HEK293 (cell line): Measurements from ENCODE around the gene TUBB3.

ENCODE experiments used
- BCL11A ChIP-seq: fragments of 450-650 bp; formaldehyde crosslinking; IDR thresholded peaks from 2 replicates; pipeline ENCODE4 v1.5.1; 2016; ENCODE audit warnings: low read depth, missing biosample characterization, missing genetic modification characterization
- FEZF1 ChIP-seq: fragments of 450-650 bp; formaldehyde crosslinking; IDR thresholded peaks from 2 replicates; pipeline ENCODE4 v1.5.1; 2016; ENCODE audit warnings: missing biosample characterization, missing genetic modification characterization
- KLF9 ChIP-seq: fragments of 450-650 bp; formaldehyde crosslinking; IDR thresholded peaks from 2 replicates; pipeline ENCODE4 v1.5.1; 2016; ENCODE audit warnings: missing biosample characterization, missing genetic modification characterization, low read depth
- OVOL3 ChIP-seq: fragments of 450-650 bp; formaldehyde crosslinking; IDR thresholded peaks from 2 replicates; pipeline ENCODE4 v1.5.1; 2016; ENCODE audit warnings: missing biosample characterization, missing genetic modification characterization
- RBAK ChIP-seq: fragments of 450-650 bp; formaldehyde crosslinking; IDR thresholded peaks from 2 replicates; pipeline ENCODE4 v1.5.1; 2016; ENCODE audit warnings: missing biosample characterization, missing genetic modification characterization
- WT1 ChIP-seq: fragments of 450-650 bp; formaldehyde crosslinking; IDR thresholded peaks from 2 replicates; pipeline ENCODE4 v1.5.1; 2016; ENCODE audit warnings: missing biosample characterization, missing genetic modification characterization
- ZBTB17 ChIP-seq: fragments of 450-650 bp; formaldehyde crosslinking; IDR thresholded peaks from 2 replicates; pipeline ENCODE4 v1.5.1; 2016; ENCODE audit warnings: missing biosample characterization, missing genetic modification characterization
- ZFP3 ChIP-seq: fragments of 450-650 bp; formaldehyde crosslinking; IDR thresholded peaks from 2 replicates; pipeline ENCODE4 v1.5.1; 2016; ENCODE audit warnings: low read depth, missing biosample characterization, missing genetic modification characterization
- ZNF10 ChIP-seq: fragments of 450-650 bp; formaldehyde crosslinking; IDR thresholded peaks from 2 replicates; pipeline ENCODE4 v1.5.1; 2017; ENCODE audit warnings: missing biosample characterization, missing genetic modification characterization
- ZNF114 ChIP-seq: fragments of 450-650 bp; formaldehyde crosslinking; IDR thresholded peaks from 2 replicates; pipeline ENCODE4 v1.5.0; 2017; ENCODE audit warnings: missing biosample characterization, missing genetic modification characterization
- ZNF140 ChIP-seq: fragments of 450-650 bp; formaldehyde crosslinking; IDR thresholded peaks from 2 replicates; pipeline ENCODE4 v1.5.1; 2016; ENCODE audit warnings: missing biosample characterization, missing genetic modification characterization
- ZNF146 ChIP-seq: fragments of 450-650 bp; formaldehyde crosslinking; IDR thresholded peaks from 2 replicates; pipeline ENCODE4 v1.5.1; 2016; ENCODE audit warnings: missing biosample characterization, missing genetic modification characterization
- ZNF211 ChIP-seq: fragments of 450-650 bp; formaldehyde crosslinking; IDR thresholded peaks from 2 replicates; pipeline ENCODE4 v1.5.1; 2016; ENCODE audit warnings: low read depth, missing biosample characterization, missing genetic modification characterization
- ZNF223 ChIP-seq: fragments of 450-650 bp; formaldehyde crosslinking; IDR thresholded peaks from 2 replicates; pipeline ENCODE4 v1.5.1; 2016; ENCODE audit warnings: missing biosample characterization, missing genetic modification characterization
- ZNF302 ChIP-seq: fragments of 450-650 bp; formaldehyde crosslinking; IDR thresholded peaks from 2 replicates; pipeline ENCODE4 v1.5.1; 2016; ENCODE audit warnings: missing biosample characterization, missing genetic modification characterization, low read depth
- ZNF37A ChIP-seq: fragments of 450-650 bp; IDR thresholded peaks from 2 replicates; pipeline ENCODE4 v1.5.1; 2018; ENCODE audit warnings: missing biosample characterization, missing genetic modification characterization
- ZNF48 ChIP-seq: fragments of 450-650 bp; formaldehyde crosslinking; IDR thresholded peaks from 2 replicates; pipeline ENCODE4 v1.5.1; 2016; ENCODE audit warnings: missing biosample characterization, missing genetic modification characterization
- ZNF501 ChIP-seq: fragments of 450-650 bp; formaldehyde crosslinking; IDR thresholded peaks from 2 replicates; pipeline ENCODE4 v1.5.1; 2016; ENCODE audit warnings: missing biosample characterization, missing genetic modification characterization
- ZNF530 ChIP-seq: fragments of 450-650 bp; formaldehyde crosslinking; IDR thresholded peaks from 2 replicates; pipeline ENCODE4 v1.5.1; 2016; ENCODE audit warnings: low read depth, missing biosample characterization, missing genetic modification characterization
- ZNF549 ChIP-seq: fragments of 450-650 bp; IDR thresholded peaks from 2 replicates; pipeline ENCODE4 v1.5.1; 2018; ENCODE audit warnings: missing biosample characterization, missing genetic modification characterization, mild to moderate bottlenecking, inconsistent platforms, moderate library complexity
- ZNF596 ChIP-seq: fragments of 450-650 bp; IDR thresholded peaks from 2 replicates; pipeline ENCODE4 v1.5.0; 2018; ENCODE audit warnings: missing biosample characterization, mild to moderate bottlenecking, missing genetic modification characterization, moderate library complexity
- ZNF670 ChIP-seq: fragments of 450-650 bp; formaldehyde crosslinking; IDR thresholded peaks from 2 replicates; pipeline ENCODE4 v1.5.1; 2016; ENCODE audit warnings: missing biosample characterization, missing genetic modification characterization, low read depth
- ZNF747 ChIP-seq: fragments of 450-650 bp; formaldehyde crosslinking; IDR thresholded peaks from 2 replicates; pipeline ENCODE4 v1.5.1; 2016; ENCODE audit warnings: missing biosample characterization, missing genetic modification characterization
- ZNF768 ChIP-seq: fragments of 450-650 bp; formaldehyde crosslinking; IDR thresholded peaks from 2 replicates; pipeline ENCODE4 v1.5.1; 2018; ENCODE audit warnings: missing biosample characterization, mild to moderate bottlenecking, missing genetic modification characterization
- TF ChIP-seq, protein P1 (sequence below): fragments of 450-650 bp; formaldehyde crosslinking; IDR thresholded peaks from 2 replicates; pipeline ENCODE4 v1.5.1; 2016; ENCODE audit warnings: missing biosample characterization, missing genetic modification characterization
- TF ChIP-seq, protein P2 (sequence below): fragments of 450-650 bp; formaldehyde crosslinking; IDR thresholded peaks from 2 replicates; pipeline ENCODE4 v1.5.1; 2017; ENCODE audit warnings: missing biosample characterization, missing genetic modification characterization
- TF ChIP-seq, protein P3 (sequence below): fragments of 450-650 bp; formaldehyde crosslinking; IDR thresholded peaks from 2 replicates; pipeline ENCODE4 v1.5.1; 2016; ENCODE audit warnings: missing biosample characterization, missing genetic modification characterization, borderline replicate concordance
- TF ChIP-seq, protein P4 (sequence below): fragments of 450-650 bp; formaldehyde crosslinking; IDR thresholded peaks from 2 replicates; pipeline ENCODE4 v1.5.1; 2016; ENCODE audit warnings: missing biosample characterization, missing genetic modification characterization
- TF ChIP-seq, protein P5 (sequence below): fragments of 450-650 bp; formaldehyde crosslinking; IDR thresholded peaks from 2 replicates; pipeline ENCODE4 v1.5.1; 2016; ENCODE audit warnings: missing biosample characterization, missing genetic modification characterization

TUBB3 gene

DNA sequence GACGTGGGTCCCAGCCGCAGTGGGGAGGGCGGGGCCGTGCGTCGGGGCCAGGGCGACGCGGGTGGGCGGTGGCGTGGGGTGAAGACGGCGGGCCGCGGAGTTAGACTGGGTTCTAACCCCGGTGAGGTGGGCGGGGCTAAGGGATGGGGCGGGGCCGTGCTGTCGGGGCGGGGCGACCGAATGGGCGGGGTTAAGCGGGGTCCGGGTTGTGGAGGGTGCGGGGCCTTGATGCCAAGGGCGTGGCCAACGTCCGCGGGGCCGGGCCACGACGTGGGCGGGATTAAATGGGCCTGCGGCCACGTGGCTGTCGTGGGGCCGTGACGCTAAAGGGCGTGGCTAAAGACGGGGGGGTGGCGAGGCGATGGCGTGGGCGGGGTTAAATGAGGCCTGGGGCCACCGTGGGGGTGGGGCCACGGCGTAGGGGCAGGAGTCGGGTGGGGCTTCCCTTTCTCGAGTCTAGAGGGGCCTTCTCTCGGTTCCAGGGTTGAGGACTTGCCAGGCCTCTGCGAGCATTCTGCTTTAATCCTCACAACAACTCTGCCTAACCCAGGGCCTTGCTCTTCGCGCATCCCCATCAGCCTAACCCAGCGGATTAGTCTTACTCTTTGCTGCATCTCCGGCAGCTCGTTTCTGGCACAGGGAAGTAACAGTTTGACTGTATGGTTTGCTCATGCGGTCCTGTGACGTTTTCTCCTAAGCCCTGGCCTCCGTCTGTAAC lies 49.0 kb upstream of the TUBB3 start (continued):
- TF ChIP-seq ZNF530 (tag by site-specific recombination): no peak
- no peak for TF ChIP-seq ZNF549 (tag by site-specific recombination)
- TF ChIP-seq ZNF501 (tag by site-specific recombination): no peak
- no peak for TF ChIP-seq ZNF596 (tag by site-specific recombination)
- no peak for TF ChIP-seq ZNF211
- no peak for TF ChIP-seq ZNF302 (tag by site-specific recombination)
- TF ChIP-seq WT1 (tag by site-specific recombination): no peak
- no peak for TF ChIP-seq ZNF146
- TF ChIP-seq ZNF114 (tag by site-specific recombination): no peak
- no peak for TF ChIP-seq ZNF747 (tag by site-specific recombination)
- TF ChIP-seq, protein P1, sequence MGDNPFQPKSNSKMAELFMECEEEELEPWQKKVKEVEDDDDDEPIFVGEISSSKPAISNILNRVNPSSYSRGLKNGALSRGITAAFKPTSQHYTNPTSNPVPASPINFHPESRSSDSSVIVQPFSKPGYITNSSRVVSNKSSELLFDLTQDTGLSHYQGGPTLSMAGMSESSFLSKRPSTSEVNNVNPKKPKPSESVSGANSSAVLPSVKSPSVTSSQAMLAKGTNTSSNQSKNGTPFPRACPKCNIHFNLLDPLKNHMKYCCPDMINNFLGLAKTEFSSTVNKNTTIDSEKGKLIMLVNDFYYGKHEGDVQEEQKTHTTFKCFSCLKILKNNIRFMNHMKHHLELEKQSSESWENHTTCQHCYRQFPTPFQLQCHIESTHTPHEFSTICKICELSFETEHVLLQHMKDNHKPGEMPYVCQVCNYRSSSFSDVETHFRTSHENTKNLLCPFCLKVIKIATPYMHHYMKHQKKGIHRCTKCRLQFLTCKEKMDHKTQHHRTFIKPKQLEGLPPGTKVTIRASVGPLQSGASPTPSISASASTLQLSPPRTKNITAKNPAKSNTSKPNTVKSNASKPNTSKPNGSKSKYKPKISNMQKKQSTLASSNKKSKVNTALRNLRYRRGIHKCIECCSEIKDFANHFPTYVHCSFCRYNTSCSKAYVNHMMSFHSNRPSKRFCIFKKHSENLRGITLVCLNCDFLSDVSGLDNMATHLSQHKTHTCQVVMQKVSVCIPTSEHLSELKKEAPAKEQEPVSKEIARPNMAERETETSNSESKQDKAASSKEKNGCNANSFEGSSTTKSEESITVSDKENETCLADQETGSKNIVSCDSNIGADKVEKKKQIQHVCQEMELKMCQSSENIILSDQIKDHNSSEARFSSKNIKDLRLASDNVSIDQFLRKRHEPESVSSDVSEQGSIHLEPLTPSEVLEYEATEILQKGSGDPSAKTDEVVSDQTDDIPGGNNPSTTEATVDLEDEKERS (tag by site-specific recombination): no peak
- TF ChIP-seq BCL11A (tag by site-specific recombination): no peak
- TF ChIP-seq ZFP3 (tag by site-specific recombination): 0 out of 2 replicates have a peak, but pooled peaks have one; percentile 34
- TF ChIP-seq, protein P2, sequence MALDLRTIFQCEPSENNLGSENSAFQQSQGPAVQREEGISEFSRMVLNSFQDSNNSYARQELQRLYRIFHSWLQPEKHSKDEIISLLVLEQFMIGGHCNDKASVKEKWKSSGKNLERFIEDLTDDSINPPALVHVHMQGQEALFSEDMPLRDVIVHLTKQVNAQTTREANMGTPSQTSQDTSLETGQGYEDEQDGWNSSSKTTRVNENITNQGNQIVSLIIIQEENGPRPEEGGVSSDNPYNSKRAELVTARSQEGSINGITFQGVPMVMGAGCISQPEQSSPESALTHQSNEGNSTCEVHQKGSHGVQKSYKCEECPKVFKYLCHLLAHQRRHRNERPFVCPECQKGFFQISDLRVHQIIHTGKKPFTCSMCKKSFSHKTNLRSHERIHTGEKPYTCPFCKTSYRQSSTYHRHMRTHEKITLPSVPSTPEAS (tag by site-specific recombination): no peak
- TF ChIP-seq ZNF10 (tag by site-specific recombination): no peak
- TF ChIP-seq, protein P3, sequence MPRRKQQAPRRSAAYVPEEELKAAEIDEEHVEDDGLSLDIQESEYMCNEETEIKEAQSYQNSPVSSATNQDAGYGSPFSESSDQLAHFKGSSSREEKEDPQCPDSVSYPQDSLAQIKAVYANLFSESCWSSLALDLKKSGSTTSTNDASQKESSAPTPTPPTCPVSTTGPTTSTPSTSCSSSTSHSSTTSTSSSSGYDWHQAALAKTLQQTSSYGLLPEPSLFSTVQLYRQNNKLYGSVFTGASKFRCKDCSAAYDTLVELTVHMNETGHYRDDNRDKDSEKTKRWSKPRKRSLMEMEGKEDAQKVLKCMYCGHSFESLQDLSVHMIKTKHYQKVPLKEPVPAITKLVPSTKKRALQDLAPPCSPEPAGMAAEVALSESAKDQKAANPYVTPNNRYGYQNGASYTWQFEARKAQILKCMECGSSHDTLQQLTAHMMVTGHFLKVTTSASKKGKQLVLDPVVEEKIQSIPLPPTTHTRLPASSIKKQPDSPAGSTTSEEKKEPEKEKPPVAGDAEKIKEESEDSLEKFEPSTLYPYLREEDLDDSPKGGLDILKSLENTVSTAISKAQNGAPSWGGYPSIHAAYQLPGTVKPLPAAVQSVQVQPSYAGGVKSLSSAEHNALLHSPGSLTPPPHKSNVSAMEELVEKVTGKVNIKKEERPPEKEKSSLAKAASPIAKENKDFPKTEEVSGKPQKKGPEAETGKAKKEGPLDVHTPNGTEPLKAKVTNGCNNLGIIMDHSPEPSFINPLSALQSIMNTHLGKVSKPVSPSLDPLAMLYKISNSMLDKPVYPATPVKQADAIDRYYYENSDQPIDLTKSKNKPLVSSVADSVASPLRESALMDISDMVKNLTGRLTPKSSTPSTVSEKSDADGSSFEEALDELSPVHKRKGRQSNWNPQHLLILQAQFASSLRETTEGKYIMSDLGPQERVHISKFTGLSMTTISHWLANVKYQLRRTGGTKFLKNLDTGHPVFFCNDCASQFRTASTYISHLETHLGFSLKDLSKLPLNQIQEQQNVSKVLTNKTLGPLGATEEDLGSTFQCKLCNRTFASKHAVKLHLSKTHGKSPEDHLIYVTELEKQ (tag by site-specific recombination): no peak
- TF ChIP-seq ZNF37A (tag by site-specific recombination): no peak
- TF ChIP-seq ZBTB17 (tag by site-specific recombination): no peak
- no peak for TF ChIP-seq OVOL3 (tag by site-specific recombination)
- no peak for TF ChIP-seq ZNF768 (tag by site-specific recombination)
- TF ChIP-seq ZNF670 (tag by site-specific recombination): no peak
- TF ChIP-seq FEZF1: no peak
- TF ChIP-seq, protein P4, sequence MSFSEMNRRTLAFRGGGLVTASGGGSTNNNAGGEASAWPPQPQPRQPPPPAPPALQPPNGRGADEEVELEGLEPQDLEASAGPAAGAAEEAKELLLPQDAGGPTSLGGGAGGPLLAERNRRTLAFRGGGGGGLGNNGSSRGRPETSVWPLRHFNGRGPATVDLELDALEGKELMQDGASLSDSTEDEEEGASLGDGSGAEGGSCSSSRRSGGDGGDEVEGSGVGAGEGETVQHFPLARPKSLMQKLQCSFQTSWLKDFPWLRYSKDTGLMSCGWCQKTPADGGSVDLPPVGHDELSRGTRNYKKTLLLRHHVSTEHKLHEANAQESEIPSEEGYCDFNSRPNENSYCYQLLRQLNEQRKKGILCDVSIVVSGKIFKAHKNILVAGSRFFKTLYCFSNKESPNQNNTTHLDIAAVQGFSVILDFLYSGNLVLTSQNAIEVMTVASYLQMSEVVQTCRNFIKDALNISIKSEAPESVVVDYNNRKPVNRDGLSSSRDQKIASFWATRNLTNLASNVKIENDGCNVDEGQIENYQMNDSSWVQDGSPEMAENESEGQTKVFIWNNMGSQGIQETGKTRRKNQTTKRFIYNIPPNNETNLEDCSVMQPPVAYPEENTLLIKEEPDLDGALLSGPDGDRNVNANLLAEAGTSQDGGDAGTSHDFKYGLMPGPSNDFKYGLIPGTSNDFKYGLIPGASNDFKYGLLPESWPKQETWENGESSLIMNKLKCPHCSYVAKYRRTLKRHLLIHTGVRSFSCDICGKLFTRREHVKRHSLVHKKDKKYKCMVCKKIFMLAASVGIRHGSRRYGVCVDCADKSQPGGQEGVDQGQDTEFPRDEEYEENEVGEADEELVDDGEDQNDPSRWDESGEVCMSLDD: no peak
- TF ChIP-seq RBAK (tag by site-specific recombination): no peak
- TF ChIP-seq ZNF48 (tag by site-specific recombination): no peak
- peak; percentile 88 for TF ChIP-seq KLF9 (tag by site-specific recombination)
- no peak for TF ChIP-seq ZNF223 (tag by site-specific recombination)
- TF ChIP-seq ZNF140: no peak
- TF ChIP-seq, protein P5, sequence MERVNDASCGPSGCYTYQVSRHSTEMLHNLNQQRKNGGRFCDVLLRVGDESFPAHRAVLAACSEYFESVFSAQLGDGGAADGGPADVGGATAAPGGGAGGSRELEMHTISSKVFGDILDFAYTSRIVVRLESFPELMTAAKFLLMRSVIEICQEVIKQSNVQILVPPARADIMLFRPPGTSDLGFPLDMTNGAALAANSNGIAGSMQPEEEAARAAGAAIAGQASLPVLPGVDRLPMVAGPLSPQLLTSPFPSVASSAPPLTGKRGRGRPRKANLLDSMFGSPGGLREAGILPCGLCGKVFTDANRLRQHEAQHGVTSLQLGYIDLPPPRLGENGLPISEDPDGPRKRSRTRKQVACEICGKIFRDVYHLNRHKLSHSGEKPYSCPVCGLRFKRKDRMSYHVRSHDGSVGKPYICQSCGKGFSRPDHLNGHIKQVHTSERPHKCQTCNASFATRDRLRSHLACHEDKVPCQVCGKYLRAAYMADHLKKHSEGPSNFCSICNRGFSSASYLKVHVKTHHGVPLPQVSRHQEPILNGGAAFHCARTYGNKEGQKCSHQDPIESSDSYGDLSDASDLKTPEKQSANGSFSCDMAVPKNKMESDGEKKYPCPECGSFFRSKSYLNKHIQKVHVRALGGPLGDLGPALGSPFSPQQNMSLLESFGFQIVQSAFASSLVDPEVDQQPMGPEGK: peak; percentile 85
